GM19238 (cell line): Measurements from ENCODE around the gene RNF166.

Source experiments
- DNase-seq: peaks from one replicate; pipeline ENCODE4 v3.0.0; 2011; ENCODE audit warnings: low spot score; ENCODE audit not compliant: insufficient read length

The RNF166 gene

GRCh38 chr16:88706229-88706964, at the start of gene RNF166, which contains the start of gene CTU2:
Gene RNF166 (minus strand): TSS chr16:88706408. CDS start chr16:88706325, 83 bp downstream.
Gene CTU2 (plus strand): TSS chr16:88706503. CDS start chr16:88706531, 28 bp downstream.
- peak; percentile 98 for DNase-seq

DNA sequence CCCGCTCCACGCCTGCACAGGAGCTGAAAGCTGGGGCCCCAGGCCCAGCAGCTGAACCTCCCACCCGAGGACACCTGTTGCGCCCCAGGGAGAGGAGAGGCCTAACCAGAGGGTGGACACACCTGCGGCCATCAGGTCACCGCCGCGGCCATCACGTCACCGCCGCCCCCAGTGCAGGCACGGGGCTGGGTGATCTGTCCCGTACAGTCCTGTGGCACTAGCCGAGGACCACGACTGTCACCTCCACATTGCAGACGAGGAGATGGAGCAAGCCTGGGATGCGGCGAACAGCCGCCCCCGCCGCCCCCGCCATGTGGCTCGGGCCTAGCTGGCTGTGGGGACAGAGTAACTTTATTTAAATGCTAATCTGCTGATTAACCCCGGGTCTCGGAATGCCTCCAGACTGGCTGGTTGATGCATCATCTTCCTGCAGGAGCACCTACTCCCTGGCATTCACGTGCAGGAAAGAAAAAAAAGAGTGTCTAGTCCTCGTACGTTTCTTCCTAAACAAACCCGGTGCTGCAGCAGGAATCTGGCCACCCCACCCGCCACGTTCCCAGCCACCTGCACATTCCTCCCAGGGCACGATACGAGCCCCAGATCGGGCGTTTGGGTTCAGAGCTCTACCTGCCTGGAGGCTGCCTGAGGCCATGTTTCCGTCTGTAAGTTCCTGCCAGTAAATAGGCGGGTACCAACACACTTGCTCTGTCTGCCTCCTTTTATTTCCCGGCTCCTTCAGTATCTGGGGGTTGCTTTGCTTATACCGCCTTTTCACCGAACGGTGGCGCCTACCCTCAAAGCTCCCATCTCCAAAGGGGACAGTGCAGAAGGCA, 48.9 kb upstream of the RNF166 start:
- DNase-seq = no peak

DNA sequence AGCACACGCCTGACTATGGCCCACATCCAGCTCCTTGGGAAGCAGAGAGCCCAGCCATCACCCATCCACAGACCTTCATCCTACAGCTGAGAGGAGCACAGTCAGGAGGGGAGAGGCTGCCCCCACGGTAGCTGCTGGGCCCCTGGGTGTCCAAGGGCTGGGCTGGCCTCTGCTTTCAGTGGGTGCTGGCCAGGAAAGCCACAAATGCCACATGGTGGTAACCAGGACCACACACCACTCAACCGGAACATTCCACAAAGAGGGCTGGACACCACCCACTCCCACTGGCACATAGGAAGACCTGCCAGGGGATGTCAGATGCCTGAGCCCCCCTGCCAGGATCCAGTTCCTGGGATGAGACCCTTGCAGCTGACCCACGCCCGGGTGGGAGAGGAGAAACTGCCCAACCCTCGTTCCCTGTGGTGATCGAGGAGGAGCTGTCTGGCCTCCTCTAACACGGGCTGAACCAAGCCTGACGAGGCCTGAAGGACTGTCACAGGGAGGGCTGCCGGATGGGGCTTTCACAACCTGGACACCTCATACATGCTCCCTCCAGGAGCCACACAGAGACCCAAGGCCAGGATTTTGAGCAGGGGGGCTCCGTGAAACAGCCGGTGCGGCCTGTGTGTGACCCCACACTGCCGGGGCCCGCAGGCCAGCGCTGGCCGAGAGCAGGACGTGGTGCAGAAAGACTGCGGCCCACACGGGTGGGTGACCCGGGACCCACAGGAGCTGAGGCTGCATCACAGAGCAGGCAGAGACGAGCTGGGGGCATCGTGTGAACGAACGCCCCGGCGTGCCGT, 48.1 kb upstream of the RNF166 start:
- no peak for DNase-seq

- DNase-seq = no peak
Measured at GRCh38 chr16:88753602-88754001, 47.4 kb upstream of the RNF166 start.

DNA sequence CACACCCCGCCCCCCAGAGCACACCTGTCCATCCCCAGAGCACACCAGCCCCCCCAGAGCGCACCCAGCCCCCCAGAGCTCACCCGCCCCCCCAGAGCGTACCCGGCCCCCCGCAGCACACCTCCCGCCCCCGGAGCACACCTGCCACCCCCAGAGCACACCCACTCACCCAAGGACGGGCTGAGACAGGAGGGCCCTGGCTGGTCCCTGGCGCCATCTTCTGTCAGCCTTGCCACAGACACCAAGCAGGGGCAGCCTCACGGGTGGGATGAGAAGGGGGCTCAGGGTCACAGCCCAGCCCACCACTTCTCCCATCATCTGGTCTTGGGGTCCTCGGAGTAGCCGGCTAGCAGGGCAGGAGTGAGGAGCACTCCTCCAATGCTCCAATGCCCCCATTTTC, 47.0 kb upstream of the RNF166 start:
- DNase-seq = no peak

GRCh38 chr16:88752386-88753002, 46.3 kb upstream of the RNF166 start:
- DNase-seq = no peak

DNA sequence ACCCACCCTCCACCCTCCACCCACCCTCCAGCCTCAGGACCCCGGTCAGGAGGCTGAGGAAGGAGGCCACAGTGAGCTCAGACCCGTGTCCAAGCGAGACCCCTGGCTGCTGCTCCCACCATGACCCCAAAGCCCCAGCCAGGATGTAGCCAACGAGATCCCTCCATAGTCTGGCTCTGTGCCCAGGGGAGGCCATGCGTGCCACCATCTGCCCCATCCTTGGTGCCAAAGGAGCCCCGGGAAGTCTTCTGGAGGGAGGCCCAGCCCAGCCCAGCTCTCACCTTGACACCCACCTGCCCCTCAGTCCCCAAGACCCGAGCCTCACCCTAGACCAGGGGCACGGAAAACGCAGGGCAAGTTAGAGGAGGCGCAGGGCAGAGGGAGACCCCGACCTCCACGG, 44.6 kb upstream of the RNF166 start:
- no peak for DNase-seq

GRCh38 chr16:88749358-88749757, 43.1 kb upstream of the RNF166 start:
- DNase-seq = no peak

DNA sequence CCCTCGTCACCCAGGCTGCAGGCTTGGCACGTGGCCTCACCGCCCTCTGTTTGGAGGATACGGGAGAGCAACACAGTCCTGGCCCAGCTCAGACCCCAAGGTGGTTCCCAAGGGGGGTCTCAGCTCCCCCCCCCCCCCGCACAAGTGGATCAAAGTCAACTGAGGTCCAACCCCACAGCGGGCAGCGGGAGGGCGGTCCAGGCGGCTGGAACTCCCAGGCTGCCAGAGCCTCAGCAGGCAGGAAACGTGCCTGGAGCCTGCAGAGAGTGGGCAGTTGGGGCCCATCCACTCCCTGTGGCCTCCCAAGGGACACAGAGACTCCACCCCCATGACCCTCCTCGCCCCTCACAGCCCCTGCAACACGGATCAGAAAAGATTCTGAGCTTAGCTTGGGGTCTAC, 42.2 kb upstream of the RNF166 start:
- DNase-seq = no peak

DNA sequence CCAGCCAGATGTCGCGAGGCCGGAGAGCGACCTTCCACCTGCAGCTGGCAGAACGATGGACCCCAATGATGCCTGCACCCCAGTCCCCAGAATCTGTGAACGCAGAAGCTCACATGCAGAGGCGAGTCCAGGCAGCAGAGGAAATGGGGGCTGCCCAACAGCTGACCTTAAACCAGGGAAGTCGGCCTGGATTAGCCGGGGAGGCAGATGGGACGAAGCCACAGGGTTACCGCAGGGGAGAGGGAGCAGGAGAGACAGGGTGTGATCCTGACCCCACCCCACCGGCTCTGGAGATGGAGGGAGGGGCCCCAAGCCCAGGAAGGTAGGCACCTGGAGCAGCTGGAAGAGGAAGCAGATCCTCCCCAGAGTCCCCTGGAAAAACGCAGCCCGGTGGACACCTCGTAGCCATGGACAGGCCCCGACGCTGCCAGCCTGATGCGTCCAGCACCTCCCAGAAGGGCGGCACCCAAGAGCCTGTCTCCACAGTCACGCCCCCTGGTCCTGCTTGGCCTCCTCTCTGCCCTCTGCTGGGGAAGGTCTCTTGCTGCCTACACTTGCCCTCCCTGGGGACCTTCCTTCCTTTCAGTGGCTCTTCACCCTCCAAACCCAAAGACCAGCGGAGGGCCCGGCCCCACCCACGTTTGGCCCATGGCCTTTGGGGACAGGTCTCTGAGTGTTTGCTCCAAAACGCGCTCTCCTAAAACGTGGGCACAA, 41.5 kb upstream of the RNF166 start:
- DNase-seq = peak; percentile 50

GRCh38 chr16:88746506-88746905, 40.3 kb upstream of the RNF166 start:
- DNase-seq = no peak

DNA sequence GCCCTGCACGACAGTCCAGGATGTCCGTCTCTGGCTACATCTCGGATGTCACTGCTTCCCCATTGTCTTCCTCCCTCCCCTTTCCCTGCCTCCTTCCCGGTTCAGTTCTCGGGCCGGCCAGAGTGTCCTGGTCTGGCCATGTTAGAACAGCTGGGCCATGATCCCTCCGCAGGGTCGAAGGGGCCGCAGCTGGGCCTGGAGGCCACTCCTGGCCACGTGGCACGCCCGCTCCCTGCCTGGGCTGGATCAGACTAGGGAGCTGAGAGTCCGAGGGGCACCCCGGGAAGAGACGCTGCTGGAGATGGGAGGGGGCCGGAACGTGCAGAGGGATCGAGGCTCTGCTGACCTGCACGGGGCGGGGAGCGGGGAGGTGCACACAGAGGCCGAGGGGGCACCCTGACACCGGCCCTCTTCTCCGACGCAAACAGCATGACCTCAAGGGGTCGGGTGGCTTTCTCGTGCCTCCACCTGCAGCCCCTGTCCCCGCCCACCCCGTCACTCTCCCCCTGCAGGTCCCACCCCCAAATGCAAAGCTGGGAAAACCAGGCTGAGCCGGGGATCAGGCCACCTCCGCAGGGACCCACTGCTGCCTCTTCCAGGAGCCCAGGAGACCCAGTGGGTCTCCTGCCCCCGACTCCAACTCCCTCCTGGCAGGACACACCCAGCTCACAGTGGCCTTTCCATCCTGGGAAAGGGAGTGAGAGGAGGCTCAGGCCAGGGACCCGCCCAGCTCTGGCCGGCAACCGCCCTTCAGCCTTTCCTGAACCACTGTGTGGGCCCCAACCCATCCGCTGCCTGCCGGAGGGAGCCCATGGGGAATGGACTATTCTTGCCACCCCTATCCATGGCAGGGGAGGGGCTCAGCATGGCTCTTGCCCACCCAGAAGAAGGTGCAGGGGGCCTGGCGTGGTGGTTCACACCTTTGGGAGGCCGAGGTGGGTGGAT, 38.6 kb upstream of the RNF166 start:
- no peak for DNase-seq

GRCh38 chr16:88743693-88744576, 37.7 kb upstream of the RNF166 start:
- DNase-seq = peak; percentile 80

DNA sequence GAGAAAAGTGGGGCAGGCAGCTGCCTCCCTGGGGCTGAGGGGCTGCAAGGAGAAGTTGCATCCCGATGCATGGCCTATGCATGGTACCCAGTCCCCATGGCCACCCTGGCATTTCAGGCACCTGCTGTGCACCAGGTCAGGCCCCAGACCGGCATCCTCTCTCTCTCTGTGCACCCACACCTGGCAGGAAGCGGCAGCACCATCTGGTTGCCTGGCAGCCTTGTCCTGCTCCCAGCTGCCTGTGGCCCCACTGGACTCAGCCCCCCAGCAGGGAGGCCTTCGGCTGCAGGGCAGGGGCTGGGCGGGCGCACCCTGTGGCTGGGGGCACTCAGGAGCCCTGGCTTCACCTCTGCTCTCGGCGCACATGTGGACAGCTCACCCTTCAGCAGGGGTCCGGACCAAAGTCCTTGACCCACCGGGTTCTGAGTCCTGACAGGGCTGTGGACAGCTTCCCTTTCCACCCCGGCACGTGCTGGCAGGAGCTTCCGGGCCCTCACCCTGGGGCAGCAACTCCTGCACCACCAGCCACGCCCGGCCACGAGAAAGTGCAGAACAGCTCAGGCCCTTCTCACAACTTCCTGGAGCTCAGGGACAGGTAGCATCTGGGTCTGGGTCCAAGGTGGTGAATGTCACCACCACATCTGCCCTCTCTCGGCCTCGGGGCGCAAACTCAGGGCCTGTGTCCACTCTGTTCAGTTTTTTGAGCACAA, 36.8 kb upstream of the RNF166 start:
- no peak for DNase-seq

- DNase-seq = no peak
Measured at GRCh38 chr16:88741368-88741767, 35.2 kb upstream of the RNF166 start.

GRCh38 chr16:88740727-88741055, 34.5 kb upstream of the RNF166 start:
- DNase-seq = no peak

GRCh38 chr16:88739977-88740726, 33.9 kb upstream of the RNF166 start:
- DNase-seq = no peak
